CD4-positive, alpha-beta T cell treated with Interleukin-2 at 100 ng/mL for 4 hours (primary cell): ENCODE measurements around the gene ABCE1.

Experiments used
- DNase-seq: peaks from one replicate; pipeline ENCODE4 v3.0.0-alpha.2; 2020; ENCODE audit warnings: low spot score

The ABCE1 gene

DNA sequence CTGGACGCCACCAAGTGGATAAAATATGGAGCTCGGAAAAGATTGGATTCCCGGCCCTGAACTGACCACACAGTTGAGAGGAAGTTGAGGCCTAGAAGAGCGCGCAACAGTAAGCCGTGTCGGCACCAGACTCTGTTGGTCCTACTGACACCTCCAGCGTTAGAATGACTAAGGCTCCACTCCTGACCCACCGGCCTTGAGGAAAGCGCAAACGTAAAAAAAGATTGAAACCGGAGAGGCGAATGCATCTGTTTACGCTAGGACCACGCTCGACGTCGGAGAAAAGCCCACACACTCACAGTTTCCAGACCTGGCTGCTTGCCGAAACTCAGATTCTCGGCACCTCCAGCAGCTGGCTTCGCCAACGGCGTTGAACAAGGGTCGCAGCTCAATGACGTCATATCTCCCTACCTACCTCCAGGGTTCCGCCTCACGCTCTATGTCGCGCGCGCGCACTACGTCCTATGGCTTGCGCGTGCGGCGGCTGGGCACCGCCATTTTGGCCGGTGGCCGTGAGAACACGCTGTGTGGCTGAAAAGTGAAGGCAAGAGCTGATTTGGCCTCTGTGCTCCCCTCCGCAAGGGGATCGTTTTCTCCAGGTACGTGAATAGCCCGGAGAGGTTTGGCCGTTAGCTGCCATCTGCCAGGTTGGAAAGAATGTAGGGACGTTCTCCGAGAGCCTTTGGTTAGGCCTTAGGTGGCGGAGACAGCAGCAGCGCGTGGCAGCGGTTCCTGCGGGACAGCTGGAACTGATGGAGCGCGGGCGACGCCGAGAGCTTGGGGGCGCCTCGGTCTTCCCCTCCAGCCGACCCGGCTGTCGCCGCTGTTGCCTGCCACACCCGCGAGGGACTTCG is at the start of gene ABCE1, which contains the start of gene ANAPC10:
ABCE1 (plus strand) TSS at position 491 of the 854 bp plus-strand sequence. CDS start 6,102 bp downstream, outside the sequence.
ANAPC10 (minus strand) TSS at position 376 of the 854 bp plus-strand sequence. CDS start 2,097 bp downstream, outside the sequence.
- peak; percentile 95 for DNase-seq

GRCh38 chr4:145048817-145049216 is 49.3 kb upstream of the ABCE1 start:
- no peak for DNase-seq

GRCh38 chr4:145049241-145049640 is 48.9 kb upstream of the ABCE1 start:
- DNase-seq = no peak

DNA sequence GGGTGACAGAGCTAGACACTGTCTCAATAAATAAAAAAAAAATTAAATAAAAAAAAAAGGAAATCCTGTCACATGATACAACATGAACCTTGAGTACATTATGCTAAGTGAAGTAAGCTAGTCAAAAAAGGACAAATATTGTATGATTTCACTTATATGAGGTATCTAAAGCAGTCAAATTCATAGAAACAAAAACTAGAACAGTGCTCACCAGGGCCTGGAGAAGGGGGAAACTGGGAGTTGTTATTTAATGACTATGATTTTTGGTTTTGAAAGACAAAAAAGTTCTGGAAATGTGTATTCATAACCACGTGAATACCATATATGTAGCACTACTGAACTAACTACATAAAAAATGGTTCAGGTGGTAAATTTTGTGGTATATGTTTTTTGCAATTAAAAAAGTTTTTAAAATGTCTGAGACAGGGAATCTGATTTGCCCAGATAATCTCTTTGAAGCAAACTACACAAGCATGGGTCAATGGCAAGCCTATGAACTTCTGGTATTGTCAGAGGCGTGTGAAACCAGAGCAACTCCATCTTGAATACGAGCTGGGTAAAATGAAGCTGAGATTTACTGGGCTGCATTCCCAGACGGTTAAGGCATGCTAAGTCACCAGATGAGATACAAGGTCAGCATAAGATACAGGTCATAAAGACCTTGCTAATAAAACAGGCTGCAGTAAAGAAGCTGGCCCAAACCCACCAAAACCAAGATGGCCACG is 42.4 kb upstream of the ABCE1 start:
- no peak for DNase-seq

DNA sequence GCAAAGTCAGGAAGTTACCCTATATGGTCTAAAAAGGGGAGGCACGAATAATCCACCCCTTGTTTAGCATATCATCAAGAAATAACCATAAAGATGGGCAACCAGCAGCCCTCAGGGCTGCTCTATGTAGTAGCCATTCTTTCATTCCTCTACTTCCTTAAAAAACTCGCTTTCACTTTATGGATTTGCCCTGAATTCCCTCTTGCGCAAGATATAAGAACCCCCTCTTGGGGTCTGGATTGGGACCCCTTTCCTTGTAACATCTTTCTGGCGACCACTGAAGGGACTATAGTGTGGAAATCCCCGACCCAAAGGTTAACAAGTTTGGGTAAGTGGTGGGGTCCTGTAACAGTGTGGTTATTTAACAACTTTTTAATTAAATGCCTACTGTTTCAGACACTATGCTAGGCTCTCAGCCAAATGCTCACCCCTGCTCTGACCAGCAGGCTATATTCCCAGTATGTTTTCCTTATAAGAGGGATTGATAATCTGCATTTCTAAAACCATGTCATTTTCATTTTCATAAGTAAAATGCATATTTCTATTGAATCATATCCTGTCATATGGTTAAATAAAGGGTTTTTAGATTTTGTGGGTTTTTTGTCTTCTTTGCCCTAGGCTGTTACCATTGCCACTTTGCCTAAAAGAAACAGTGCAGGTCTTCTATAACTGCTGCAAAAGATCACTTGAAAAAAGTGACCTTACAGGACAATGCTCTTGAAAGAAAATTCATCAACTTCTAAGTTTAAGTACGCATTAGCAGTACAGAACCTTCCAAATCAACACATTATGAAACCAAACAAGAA is 41.6 kb upstream of the ABCE1 start:
- DNase-seq = no peak

DNA sequence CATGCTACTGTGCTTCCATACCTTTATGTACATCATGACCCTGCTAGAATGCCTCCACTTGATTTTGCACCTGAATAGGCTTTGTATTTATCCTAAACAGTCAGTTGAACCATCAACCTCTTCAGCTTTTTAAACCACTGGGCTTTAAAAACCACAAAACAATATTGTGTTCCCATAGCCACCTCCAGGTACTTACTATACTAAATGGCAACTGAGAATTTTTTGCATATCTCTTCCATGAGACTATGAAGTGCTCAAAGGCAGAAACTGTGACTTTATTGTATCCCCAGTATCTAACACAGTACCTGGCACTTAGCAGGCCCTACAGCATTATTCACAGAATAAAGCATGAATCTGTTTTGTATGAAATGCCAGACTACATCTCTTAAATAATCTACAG is 39.9 kb upstream of the ABCE1 start:
- no peak for DNase-seq

DNA sequence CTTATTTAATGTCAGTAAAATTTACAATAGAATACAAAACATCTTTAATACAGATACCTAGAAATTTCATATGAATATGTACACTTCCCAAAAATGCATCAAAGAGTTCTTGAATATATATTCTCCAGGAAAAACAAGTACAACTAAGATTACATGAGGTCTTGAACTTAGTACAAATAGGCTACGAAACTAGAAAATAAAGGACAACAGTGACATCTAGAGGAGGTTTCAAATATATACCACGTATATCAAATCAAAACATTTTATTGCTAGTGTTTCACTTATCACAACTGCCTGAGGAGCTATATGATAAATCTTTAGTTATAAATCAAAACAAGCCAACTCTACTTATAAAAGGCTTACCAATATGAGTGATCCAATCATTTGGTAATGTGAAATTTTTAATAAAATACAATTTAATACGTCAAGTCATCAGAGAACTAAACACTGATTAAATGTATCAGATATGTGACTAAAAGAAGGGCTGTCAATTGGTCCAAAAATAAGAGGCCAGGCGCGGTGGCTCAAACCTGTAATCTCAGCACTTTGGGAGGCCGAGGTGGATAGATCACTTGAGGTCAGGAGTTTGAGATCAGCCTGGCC is 36.7 kb upstream of the ABCE1 start:
- DNase-seq = peak; percentile 51

- DNase-seq = no peak
These were observed 32.0 kb upstream of the ABCE1 start for GRCh38 chr4:145066063-145066501.

DNA sequence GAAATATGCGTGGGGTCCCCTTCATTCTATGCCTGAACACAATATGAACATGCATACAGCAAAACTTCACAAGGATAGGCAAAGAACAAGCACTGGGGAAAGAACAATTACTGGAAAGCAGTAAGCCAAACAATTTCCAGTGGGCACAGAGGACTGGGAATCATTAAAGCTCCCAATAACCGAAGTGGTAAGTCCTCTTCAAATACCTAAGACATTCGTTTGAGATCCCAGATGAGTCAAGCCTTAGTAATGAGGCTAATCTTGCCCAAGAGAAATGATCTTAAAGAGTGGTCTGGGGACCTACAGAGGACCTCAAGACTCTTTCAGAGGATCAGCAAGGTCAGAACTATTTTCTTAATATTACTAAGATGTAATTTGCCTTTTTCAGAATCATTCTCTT is 28.8 kb upstream of the ABCE1 start:
- no peak for DNase-seq

DNA sequence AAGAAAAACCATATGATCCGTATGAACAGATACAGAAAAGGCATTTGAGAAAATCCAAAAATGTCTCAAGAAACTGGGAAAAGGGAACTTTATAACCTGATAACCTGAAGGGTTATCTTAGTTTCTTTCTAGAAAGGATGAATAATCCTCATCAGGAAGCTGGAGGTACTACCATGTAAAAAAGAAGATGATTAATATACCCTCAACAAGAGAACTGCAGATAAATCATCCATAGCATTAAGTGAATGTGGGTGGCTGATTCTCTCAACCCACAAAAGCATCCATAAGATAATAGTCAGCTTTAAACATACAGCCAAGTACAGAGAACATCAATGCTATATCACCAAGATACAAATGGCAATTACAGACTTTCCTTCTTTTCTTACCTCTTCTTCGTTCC is 26.6 kb upstream of the ABCE1 start:
- no peak for DNase-seq

DNA sequence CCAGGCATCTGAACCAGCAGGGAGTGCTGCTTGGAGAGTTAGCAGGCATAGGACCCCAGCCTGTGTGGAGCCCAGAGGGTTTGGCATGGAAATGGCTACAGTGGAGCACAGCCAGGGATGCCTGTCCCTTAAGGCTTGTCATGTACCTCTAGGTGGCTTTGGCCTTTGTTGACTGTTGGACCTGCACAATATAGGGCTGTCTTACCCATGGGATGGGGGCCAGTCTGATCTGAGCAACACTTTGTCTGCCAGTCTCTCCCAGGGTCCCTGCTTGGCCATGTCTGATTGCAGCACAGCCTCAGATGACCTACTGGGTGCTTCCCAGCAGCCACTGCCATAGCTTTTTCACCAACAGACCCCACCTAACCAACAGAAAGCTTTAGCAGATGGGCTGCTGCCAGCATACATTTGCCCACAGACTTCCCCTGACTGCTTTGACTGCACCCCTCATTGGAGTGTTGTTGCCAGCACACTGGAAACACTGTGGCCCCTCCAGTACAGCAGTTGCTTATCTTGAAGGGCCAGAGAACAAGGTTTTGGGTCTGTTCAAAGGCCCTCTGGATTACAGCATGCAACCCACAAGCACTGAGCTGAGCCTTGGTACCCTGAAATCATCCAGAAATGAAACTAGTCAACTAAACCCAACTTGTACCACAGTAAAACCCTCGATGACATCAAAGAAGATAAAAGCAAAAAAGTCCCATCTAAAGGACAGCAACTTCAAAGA is 22.2 kb upstream of the ABCE1 start:
- no peak for DNase-seq

DNA sequence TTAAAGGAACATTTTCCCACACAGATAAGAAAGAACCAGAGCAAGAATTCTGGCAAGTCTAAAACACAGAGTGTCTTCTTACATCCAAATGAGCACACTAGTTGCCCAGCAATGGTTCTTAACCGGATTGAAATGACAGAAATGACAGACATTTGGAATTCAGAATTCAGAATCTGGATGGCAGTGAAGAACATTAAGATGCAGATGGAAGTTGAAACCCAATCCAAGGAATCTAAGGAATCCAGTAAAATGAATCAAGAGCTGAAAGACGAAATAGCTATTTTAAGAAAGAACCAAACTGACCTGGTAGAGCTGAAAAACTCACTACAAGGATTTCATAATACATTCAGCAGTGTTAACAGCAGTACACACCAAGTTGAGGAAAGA is 21.6 kb upstream of the ABCE1 start:
- DNase-seq = no peak

GRCh38 chr4:145081756-145082155 is 16.4 kb upstream of the ABCE1 start:
- DNase-seq = no peak

DNA sequence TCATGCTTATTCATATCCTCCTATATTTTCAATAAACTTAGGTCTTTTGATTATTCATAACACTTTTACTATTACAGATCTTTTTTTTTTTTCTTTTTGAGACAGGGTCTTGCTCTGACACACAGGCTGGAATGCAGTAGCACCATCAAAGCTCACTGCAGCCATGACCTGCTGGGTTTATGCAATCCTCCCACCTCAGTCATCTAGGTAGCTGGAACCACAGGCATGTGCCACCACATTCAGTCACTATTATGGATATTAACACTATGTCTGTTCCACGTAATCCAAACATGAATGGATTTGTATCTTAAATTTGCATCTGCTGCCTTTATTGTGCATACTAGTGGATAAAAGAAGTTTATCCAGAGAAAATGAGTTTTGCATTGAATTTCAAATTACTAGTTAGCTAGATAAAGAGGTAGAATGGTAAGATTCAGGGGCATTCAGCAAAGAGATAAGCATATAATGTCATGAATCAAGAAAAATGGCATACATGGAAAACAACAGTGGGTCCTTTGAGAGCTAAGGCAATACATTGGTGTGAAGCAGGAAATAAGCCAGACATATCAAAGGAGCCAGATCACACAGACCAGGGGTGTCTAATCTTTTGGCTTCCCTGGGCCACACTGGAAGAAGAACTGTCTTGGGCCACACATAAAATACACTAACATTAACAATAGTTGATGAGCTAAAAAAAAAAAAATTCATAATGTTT is 14.1 kb upstream of the ABCE1 start:
- DNase-seq = no peak

DNA sequence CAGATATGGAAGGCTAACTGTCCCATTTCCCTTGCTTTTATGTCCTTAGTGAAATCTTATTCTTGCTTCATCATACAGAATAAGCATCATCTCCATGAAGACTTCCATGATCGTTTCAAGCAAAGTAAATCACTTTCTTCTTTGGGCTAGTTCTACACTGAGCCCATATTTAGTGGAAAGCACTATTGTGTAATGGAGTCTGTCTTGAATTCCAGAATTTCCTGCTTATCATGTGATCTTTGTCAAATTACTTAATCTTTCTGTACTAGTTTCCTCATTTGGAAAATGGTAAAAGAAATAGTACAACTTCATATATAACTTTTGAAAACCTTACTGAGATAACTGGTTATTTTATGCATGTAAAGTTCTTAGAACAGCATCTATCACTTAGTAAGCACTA is 7.7 kb upstream of the ABCE1 start:
- no peak for DNase-seq

DNA sequence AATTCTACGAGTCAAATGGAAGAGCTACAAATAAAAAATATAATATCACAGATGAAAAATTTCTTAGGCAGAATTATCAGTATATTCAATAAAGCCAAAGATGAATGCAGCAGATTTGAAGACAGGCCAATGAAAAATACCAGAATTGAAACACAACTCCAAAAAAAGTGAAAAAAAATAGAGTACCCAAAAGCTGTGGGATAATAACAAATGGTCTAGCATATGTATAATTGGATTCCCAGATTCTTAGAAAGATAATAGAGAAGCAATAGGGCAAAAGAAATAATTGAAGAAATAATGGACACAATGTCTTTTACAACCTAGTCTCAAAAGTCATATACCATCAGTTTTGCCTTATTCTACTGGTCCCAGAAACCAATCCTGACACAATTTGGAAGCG is 4.5 kb upstream of the ABCE1 start:
- no peak for DNase-seq

DNA sequence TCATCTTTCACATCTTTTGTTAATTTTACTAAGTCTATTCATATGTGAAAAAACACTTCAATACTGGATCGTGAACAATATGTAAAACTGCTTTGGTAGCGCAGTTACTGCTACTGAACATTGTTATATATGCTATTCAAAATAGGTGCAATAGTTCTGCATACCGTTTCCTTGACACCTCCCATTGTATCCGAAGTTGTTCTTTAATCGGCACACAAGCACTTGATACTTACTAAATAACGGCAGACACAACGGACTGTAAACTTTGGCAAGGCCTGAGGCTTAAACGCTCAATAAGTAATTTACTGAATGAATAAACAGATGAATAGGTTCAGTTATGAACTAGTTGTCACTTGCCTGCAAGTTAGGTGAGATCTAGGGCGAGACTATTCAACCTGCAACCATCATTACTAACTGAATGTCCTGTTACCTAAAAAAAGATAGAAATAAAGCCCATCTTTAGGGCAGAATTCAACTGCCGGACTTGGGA is 735 bp upstream of the ABCE1 start:
- DNase-seq = peak; percentile 3

- peak; percentile 56 for DNase-seq
These were observed 545 bp downstream of the ABCE1 start for GRCh38 chr4:145098675-145099037.

- DNase-seq = no peak
These were observed 1.5 kb downstream of the ABCE1 start for GRCh38 chr4:145099653-145100052.

DNA sequence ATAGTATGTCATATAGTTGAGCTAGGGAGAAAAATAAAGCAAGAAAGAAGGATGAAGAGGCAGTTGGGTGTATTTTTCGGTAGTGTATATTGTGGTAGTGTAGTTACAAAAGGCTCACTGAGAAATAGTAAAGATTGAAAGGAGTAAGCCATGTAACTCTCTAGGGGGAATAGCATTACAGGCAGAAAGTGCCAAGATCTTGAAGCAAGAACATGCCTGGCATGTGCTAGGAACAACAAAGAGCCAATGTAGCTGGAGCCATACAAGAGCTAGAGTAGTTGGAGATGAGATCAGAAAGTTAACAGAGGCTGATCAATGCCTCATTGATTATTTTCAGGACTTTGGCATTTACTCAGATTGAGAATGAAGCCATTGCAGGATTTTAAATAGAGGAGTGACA is 3.0 kb downstream of the ABCE1 start:
- DNase-seq = no peak

DNA sequence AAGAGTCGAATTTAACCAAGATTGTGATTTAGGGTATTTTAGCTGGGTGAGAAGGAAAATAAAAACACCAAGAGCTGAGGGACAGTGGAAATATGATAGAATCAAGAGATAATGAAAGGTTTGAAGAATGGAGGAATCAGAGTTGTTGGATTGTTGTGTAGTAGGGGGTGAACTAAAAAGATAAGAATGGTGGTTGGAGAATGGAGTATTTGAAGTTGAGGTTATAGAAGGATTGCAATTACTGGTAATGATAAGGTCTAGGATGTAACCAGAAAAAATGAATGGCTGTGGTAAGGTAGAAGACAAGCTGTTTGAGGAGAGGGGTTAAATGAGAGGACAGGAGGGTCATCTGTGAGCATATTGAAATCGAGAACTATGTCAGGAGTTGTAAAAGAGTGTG is 4.5 kb downstream of the ABCE1 start:
- DNase-seq = no peak
